Right atrium auricular region (tissue), 2 donors: ENCODE measurements around the gene GPRC5C. TPM values are rescaled to one million over a fixed set of nuclear protein-coding genes. Genes with fewer than 3 reads are reported as not detected.
A peak's percentile ranks its signal among the peaks of the same experiment; 100 is the strongest.

Experiments
- DNase-seq: peaks from one replicate; pipeline ENCODE4 v3.0.0-alpha.2; 2019; ENCODE audit warnings: low spot score
- H3K27ac ChIP-seq, 2 donors: fragments of 200-600 bp; sonication (generic); 1 replicate in 1 of 2; 2 replicates in 1 of 2; pipeline ENCODE4 v1.5.1; 2016 to 2019
- H3K27me3 ChIP-seq, 2 donors: fragments of 200-600 bp; sonication (generic); one replicate each; pipeline versions ENCODE4 v1.5.1 to v1.6.0; 2017 to 2019
- H3K36me3 ChIP-seq: fragments of 200-600 bp; sonication (generic); one replicate; pipeline ENCODE4 v1.5.1; 2016
- H3K4me1 ChIP-seq, 2 donors: fragments of 200-600 bp; sonication (generic); one replicate each; pipeline versions ENCODE4 v1.5.1 to v1.6.0; 2017 to 2019
- H3K4me3 ChIP-seq, 2 donors: fragments of 200-600 bp; sonication (generic); 1 replicate in 1 of 2; 2 replicates in 1 of 2; pipeline ENCODE4 v1.5.1; 2017 to 2019; ENCODE audit warnings: mild to moderate bottlenecking in 1 of 2, moderate library complexity in 1 of 2
- H3K9me3 ChIP-seq, 2 donors: fragments of 200-600 bp; sonication (generic); one replicate each; pipeline ENCODE4 v1.5.1; 2019
- total RNA-seq, 2 donors: library from RNA; depleted of rRNA; stranded (reverse); fragments of >200 nt; gene quantifications; one replicate each; pipeline ENCODE4 v1.1.0, GENCODE V29; 2016
- TF ChIP-seq, protein P1 (sequence below), 2 donors: fragments of 200-600 bp; sonication (generic); IDR thresholded peaks; one replicate each; pipeline ENCODE4 v1.5.1; 2019; ENCODE audit warnings: antibody characterized with exemption in 2 of 2

The GPRC5C gene
- total RNA-seq, 2 donors from 2014 or later, result 39.0 to 48.0 TPM

DNA sequence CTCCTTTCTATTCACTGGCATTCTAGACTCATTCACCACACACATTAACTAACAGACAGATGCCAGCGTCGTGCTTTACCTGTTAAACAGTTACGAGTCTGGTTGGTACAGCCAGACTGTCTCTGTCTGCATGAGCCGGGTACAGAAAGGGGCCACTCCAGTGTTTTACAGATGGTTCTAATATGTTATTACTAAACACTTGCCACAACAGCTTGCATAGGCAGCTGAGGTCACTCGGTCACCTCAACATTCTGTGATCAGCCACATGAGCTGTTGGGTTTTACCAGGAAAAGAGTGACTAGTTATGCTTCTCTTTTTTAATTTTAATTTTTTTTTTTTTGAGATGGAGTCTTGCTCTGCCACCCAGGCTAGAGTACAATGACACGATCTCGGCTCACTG is 59.7 kb downstream of the GPRC5C start:
- Histone ChIP-seq H3K4me1 (no peaks in the 10 kb centered on the region), H3K4me3 (no peak overlapping the region), H3K27me3 (no peaks in the 10 kb centered on the region), H3K27ac (no peak overlapping the region), H3K36me3 (no peaks in the 10 kb centered on the region), H3K9me3 (no peaks in the 10 kb centered on the region)
- no peak for DNase-seq
- TF ChIP-seq, protein P1, sequence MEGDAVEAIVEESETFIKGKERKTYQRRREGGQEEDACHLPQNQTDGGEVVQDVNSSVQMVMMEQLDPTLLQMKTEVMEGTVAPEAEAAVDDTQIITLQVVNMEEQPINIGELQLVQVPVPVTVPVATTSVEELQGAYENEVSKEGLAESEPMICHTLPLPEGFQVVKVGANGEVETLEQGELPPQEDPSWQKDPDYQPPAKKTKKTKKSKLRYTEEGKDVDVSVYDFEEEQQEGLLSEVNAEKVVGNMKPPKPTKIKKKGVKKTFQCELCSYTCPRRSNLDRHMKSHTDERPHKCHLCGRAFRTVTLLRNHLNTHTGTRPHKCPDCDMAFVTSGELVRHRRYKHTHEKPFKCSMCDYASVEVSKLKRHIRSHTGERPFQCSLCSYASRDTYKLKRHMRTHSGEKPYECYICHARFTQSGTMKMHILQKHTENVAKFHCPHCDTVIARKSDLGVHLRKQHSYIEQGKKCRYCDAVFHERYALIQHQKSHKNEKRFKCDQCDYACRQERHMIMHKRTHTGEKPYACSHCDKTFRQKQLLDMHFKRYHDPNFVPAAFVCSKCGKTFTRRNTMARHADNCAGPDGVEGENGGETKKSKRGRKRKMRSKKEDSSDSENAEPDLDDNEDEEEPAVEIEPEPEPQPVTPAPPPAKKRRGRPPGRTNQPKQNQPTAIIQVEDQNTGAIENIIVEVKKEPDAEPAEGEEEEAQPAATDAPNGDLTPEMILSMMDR (IDR thresholded peaks at IDR 0.05), result no peak

DNA sequence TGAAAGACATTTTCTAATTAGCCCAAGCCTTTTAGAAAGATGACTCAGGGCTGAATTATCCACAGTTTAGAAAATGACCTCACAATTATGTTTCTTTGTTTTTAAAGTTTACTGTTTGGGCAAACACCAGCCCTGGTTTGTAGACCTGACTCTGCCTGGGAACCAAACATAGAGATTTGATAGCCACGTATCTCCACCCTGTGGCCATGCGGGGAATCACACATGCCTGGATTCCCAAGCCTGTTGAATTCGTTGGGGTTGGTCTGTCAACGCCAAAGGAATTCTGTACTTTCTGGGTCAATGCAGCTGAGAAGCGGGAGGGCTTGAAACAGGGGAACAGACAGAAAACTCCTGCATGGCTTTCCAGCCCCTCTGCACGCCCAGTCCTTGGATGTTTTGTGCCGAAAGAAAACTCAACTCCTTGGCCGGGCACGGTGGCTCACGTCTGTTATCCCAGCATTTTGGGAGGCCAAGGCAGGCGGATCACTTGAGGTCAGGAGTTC is 61.5 kb downstream of the GPRC5C start:
- Histone ChIP-seq H3K36me3 (no peaks in the 10 kb centered on the region), H3K4me1 (no peaks in the 10 kb centered on the region), H3K9me3 (no peaks in the 10 kb centered on the region), H3K27ac (no peak overlapping the region), H3K27me3 (no peaks in the 10 kb centered on the region), H3K4me3 (no peak overlapping the region)
- no peak for DNase-seq
- TF ChIP-seq, protein P1 (IDR thresholded peaks at IDR 0.05), result peak; percentile 91 to 92

Other genes with a start within 250 kb of the GPRC5C start
- 100 to 1,000 TPM; 212 to 310 TPM for gene RPL38, start 228.4 kb upstream of the GPRC5C start, total RNA-seq
- gene TTYH2, start 218.5 kb upstream of the GPRC5C start, total RNA-seq, result 10 to 100 TPM; 18.2 to 26.0 TPM
- not detected for gene DNAI2, start 157.9 kb upstream of the GPRC5C start, total RNA-seq
- gene KIF19, start 105.9 kb upstream of the GPRC5C start, total RNA-seq, result under 1 TPM in 1 of 2 donors, not detected in 1; 0.30 TPM
- not detected for gene BTBD17, start 70.2 kb upstream of the GPRC5C start, total RNA-seq
- gene GPR142, start 64.6 kb upstream of the GPRC5C start, total RNA-seq, result not detected
- 1 to 10 TPM; 2.0 to 7.8 TPM for gene CD300A, start 34.5 kb downstream of the GPRC5C start, total RNA-seq
- under 1 TPM in 1 of 2 donors, not detected in 1; 0.31 TPM for gene CD300LB, start 99.4 kb downstream of the GPRC5C start, total RNA-seq
- gene CD300C, start 114.0 kb downstream of the GPRC5C start, total RNA-seq, result under 1 TPM in 1 of 2 donors, not detected in 1; 0.98 TPM
- gene CD300H, start 135.4 kb downstream of the GPRC5C start, total RNA-seq, result not detected
- not detected for gene CD300LD, start 160.2 kb downstream of the GPRC5C start, total RNA-seq
- 1 to 10 TPM in 1 of 2 donors, under 1 TPM in 1; 0.52 to 1.0 TPM for gene CD300E, start 191.7 kb downstream of the GPRC5C start, total RNA-seq